GM18505 (cell line): ENCODE data around the gene HLA-DOB.

Source experiments
- ATAC-seq: cut with Tn5 transposase; IDR thresholded peaks from one replicate; pipeline ENCODE4 v1.9.1; 2021; ENCODE audit not compliant: unreplicated experiment
- POLR2A ChIP-seq: IDR thresholded peaks from 4 replicates; pipeline ENCODE4 v1.6.1; 2011; ENCODE audit warnings: borderline replicate concordance; ENCODE audit not compliant: insufficient read depth, insufficient read length; ENCODE audit errors: extremely low read depth

The HLA-DOB gene

DNA sequence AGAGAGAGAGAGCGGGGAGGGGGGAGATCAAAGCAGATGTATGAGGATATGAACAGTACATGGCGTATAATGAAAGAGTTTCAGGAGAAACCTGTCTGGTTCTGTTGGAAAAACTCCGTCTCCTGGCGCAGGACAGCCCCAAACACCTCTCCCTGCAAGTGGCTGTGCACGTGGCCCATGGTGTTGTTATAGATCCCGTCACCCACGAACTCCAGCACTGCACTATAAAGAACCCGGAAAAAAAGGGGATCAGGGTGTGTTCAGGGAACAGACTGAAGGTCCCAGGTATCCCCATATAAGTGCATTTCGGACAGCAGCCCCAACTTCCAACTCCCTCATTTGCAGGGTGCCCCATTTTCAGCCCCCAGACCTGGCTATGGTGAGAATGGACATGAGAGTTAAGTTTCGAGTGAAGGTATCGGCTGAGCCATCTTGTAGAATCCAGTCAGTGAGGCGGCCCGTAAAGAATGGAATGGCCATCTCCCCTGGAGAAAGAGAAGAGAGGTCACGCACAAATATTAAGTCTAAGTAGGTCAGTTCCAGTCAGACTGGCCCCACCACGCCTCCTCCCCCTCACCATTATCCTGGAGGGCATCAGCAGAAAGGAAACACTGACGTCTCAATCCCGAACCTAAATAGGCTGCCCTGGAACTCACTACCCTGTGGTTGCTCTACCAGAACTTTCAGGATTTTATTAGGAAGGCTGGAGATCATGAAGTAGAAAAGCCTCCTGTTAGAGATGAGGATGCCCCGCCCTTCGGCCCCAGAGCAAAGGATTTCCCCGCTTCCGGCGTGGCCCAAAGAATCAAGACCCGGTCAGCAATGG is 35.4 kb upstream of the HLA-DOB start:
- peak; percentile 7 for TF ChIP-seq POLR2A
- no peak for ATAC-seq

DNA sequence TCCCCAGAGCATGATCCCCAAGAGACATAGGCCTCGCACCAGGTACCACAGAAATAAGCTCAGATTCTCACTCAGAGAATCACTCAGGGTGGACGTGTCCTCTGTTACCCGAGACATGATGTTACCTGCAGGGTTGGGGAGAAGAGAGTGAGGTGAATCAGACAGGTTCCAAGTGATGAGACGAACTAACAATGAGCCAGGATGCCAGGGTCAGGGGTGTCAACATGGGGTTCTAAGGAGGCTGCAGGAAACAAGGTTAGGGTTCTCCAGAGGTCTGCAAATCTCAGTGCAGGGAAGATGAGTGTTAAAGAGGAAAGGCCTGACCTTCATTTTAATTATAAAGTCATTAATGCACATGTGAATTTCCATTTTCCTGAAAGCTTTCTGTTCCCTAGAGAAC is 34.2 kb upstream of the HLA-DOB start:
- TF ChIP-seq POLR2A = no peak
- ATAC-seq = no peak

DNA sequence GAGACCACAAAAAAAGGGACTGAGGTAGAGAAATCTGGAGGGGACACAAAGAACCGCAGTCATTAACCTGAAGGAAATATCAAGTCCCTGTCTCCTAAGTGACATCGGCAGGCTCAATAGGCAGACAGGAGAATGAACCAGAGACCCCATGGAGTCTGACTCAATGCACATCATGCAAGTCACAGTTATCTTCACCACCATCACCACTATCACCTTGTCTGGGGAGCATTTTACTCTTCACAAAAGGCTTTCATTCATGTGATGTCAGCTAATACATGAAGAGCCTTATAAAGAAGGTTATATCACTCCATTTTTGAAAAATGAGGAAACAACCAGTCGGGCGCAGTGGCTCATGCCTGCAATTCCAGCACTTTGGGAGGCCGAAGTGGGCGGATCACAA is 32.3 kb upstream of the HLA-DOB start:
- ATAC-seq = no peak
- no peak for TF ChIP-seq POLR2A

GRCh38 chr6:32847795-32848194 is 31.0 kb upstream of the HLA-DOB start:
- TF ChIP-seq POLR2A = peak; percentile 13

GRCh38 chr6:32847004-32847403 is 30.2 kb upstream of the HLA-DOB start:
- TF ChIP-seq POLR2A = no peak
- no peak for ATAC-seq

More at GRCh38 chr6:32847795-32848194, 31.0 kb upstream of the HLA-DOB start:
- no peak for ATAC-seq

- ATAC-seq = no peak
These were observed 28.6 kb upstream of the HLA-DOB start for GRCh38 chr6:32845384-32845884.

DNA sequence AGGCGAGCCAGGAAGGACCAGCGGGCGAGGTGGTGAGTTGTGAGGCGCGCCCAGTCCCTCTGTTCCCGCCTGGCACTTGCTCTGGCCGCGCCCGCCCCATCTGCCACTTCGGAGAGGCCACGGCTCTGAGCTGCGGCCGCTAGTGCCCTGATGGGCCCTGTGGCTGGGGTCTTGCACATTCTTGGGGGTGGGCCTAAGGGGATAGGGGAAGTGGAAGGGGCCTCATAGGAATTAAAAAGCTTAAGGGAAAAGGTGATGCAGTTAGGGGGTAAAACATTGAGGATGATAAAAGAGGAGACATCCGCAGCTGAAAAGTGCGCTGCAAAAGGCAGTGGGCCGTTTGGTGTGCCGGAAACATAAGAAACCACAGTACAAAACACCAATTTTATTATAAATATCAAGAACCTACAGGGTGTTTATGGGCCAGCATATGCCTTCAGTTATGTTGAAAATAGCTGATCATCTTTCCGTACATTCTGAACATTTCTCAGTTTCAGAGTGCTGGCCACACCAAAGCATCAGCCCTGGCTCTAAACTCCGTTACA is 28.1 kb upstream of the HLA-DOB start:
- peak; percentile 84 for TF ChIP-seq POLR2A

More at GRCh38 chr6:32845384-32845884, 28.6 kb upstream of the HLA-DOB start:
- TF ChIP-seq POLR2A = peak; percentile 76

DNA sequence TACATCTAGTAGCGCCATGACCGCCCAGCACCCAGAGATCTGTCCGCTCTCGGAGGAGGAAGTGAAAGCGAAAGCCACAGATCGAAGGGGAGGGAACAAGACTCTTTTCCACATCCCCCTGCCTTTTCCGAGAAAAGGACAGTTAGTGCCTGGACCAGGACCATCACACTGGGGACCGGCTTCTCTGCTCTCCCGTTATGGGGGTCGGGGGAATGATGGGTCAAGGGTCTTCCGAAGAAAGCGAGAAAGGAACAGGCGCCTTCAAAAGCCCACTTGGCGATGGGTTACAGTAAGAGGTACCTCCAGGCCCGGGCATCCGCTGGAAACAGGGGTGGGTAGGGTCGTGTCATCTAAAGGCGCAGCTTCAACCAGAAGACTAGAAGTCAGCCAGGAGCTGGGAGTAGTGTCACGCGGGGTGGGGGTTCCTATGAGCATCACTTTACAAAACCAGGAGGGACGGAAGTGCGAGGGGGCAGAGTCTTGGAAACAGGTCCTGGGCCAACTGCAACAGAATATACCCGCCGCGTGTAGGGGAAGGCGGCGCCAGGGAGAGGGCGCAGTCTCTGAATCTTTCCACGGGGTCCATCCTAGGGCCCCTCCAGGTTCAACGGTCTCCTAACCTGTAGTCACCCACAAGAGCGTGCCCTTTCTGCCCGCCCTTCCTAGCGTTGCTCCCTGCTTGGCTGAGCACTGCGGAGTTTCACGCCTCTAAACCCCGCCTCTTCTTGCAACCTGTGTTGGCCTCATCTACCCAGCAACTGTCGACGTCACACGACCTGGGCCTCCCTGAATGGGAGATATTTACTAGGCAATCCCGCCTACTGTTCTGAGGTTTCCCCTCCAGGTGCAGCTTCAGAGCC is 27.4 kb upstream of the HLA-DOB start, which contains the start of gene PSMB8:
PSMB8 (minus strand) TSS at position 69 of the 860 bp plus-strand sequence; CDS start at position 18, 51 bp downstream.
- peak; percentile 66 for ATAC-seq

More for the DNA sequence above, 28.1 kb upstream of the HLA-DOB start:
- ATAC-seq = no peak

GRCh38 chr6:32843331-32843978 is 26.7 kb upstream of the HLA-DOB start:
- TF ChIP-seq POLR2A = no peak
- no peak for ATAC-seq

More for the DNA sequence above, 27.4 kb upstream of the HLA-DOB start, which contains the start of gene PSMB8:
- TF ChIP-seq POLR2A = peak; percentile 96

- ATAC-seq = no peak
- TF ChIP-seq POLR2A = no peak
These were observed 25.9 kb upstream of the HLA-DOB start for GRCh38 chr6:32842690-32843089.

- TF ChIP-seq POLR2A = no peak
- ATAC-seq = no peak
These were observed 25.3 kb upstream of the HLA-DOB start for GRCh38 chr6:32842021-32842650.

DNA sequence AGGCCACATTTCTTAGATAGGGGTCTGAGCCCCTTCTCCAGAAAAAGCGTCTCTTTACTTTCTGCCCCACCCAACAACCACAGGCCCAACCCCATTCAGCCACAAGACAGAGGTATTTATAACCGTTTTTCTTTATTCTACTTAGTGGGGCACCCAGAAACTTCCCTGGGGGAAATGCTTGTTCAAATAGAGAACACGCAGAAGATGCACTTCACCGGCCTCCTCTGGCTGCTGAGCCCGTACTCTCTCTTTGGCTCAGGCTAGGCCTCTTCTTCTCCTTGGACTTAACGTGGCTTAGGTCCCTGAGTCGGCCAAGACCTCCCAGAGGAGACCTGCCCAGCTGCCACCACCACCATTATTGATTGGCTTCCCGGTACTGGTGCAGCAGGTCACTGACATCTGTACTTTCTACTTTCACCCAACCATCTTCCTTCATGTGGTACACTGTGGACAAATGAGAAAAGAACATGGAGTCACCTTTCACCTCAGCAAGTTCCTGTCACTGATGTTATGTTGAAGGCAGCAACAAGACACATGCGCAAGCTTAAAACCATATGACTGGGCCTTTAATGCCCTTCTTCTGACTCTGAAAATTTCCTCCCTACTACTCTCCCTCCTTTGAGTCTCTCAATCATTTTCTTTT is 23.9 kb upstream of the HLA-DOB start:
- ATAC-seq = no peak
- peak; percentile 69 for TF ChIP-seq POLR2A
